Hippocampal formation (tissue), 2 donors: ENCODE data around the gene TMEM208.

ENCODE experiments used
- DNase-seq, 2 donors: peaks; one replicate each; lab custom pipeline; 2025; lab: John Stamatoyannopoulos, UW

Gene TMEM208

GRCh38 chr16:67250045-67250327 is 23.1 kb downstream of the TMEM208 start:
- no peak for DNase-seq

DNA sequence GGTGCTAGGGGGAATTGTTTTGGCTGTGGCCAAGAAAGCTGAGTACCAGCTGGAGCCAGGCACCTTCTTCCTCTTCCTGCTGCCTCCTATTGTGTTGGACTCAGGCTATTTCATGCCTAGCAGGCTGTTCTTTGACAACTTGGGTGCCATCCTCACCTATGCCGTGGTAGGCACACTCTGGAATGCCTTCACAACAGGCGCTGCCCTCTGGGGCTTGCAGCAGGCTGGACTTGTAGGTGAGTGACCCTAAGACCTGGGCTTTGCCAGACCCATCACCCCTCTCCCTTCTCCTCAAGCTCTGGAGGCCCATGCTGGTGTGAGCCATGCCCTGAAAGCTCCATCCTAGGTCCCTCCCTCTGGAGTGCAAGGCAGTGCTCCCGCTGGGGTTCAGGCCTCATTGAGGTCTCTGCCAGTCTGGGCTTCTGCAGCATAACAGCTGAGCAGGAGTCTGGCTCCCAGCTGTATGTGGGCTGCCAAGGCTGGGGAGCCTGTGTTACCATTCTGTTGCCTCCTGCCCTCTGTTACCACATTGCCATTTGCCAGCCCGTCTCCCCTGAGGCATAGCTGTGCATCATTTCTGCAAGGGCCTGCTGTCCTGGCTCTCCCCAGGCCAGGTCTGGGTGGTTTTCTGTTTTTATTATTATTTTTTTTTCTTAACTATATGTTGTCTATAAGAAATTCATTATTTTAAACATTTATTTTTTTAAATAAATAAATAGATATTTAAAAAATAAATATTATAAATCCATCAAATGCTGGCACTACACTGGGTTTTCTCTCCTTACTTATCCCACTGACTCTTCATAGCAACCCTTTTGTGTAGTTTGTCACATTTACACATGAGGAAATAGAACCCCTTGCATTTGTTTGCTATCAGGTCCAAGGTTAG is 25.9 kb downstream of the TMEM208 start:
- DNase-seq: no peak

- no peak for DNase-seq
These were observed 28.0 kb downstream of the TMEM208 start for GRCh38 chr16:67254801-67255552.

DNA sequence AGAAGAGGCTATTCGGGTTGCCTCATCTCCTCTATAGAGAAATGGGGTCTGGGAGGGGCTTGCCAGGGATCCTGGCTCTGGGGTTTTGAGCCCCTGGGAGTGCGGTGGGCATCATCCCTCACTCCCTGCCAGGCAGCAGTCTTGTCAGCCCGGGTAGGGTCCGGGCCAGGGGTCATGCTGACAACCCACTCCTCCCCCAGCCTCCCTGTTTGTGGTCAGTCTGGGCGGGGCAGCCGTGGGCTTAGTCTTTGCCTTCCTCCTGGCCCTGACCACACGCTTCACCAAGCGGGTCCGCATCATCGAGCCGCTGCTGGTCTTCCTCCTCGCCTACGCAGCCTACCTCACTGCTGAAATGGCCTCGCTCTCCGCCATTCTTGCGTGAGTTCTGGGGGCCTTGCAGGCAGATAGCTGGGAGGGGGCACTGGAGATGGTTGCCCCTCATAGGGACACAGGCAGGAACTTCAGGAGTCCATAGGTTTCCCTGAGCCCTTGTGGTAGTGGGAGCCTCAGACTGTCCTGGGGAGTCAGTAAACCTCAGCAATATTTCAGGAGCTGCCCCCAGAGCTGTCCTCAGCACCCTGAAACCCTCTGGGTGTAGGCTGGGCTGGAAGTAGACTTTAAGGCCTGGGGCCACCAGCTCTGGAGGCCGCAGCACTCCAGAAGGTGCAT is 28.8 kb downstream of the TMEM208 start:
- DNase-seq: no peak

GRCh38 chr16:67256701-67257230 is 29.8 kb downstream of the TMEM208 start:
- no peak for DNase-seq

GRCh38 chr16:67257486-67258160 is 30.7 kb downstream of the TMEM208 start:
- no peak for DNase-seq

DNA sequence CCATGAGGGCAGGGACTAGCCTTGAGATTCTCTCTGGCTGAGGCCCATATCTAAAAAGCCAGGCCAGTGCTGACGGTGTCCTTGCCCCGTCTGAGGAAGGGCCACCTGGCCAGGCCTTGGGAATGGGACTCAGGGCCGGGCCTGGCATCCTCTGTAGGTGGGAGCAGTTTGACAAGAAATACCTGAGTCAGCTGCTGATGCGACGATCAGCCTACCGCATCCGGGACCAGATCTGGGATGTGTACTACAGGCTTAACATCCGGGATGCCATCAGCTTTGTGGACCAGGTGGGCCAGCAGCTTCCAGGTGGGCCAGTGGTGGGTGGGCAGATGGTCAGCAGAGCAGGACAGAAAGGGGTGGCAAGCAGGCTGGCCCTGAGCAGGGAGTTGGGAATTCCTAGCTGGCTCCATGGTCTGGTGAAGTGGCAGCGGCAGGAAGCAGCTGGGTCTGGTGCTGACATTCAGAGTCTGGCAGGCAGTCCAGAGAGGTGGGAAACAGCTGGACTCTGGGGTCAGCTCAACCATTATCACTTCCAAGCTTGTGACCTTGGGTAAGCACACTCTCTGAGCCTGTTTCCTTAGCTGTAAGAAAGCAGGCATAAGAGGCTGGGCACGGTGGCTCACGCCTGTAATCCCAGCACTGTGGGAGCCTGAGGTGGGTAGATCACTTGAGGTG is 31.4 kb downstream of the TMEM208 start:
- no peak for DNase-seq

DNA sequence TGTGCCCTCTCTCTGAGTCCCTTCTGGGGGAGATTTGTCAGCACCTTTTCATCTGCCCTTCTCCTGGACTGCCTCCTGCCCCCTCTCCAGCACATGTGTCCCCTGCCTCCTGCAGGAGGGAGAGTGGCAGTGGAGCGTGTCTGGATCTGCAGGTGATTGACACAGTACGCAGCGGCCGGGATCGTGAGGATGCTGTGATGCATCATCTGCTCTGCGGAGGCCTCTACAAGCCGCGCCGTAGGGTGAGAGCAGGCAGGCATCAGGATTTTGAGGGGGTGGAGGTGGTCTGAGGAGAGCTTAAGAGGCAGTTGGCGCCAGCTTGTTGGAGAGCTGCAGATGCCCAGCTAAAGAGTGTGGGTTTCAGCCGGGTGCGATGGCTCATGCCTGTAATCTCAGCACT is 32.8 kb downstream of the TMEM208 start:
- DNase-seq: no peak

GRCh38 chr16:67260426-67261063 is 33.6 kb downstream of the TMEM208 start:
- DNase-seq: no peak

DNA sequence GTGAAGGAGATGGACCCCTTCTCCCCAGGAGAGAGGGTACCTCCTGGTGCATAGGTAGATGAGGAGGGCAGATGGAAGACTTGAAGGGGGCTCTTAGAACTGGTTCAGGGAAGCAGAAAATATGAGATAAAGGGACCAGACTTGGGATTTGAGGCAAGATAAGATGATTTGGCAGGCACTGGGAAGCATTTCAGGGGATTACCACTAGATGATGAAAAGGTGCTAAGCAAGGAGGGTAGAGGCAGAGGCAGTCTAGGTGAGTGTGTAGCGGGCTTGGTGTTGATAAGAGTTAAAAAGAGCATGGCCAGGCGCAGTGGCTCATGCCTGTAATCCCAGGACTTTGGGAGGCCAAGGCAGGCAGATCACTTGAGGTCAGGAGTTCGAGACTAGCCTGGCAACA is 36.3 kb downstream of the TMEM208 start:
- DNase-seq: no peak

GRCh38 chr16:67264277-67264676 is 37.3 kb downstream of the TMEM208 start:
- no peak for DNase-seq

- no peak for DNase-seq
These were observed 37.9 kb downstream of the TMEM208 start for GRCh38 chr16:67264866-67265265.

DNA sequence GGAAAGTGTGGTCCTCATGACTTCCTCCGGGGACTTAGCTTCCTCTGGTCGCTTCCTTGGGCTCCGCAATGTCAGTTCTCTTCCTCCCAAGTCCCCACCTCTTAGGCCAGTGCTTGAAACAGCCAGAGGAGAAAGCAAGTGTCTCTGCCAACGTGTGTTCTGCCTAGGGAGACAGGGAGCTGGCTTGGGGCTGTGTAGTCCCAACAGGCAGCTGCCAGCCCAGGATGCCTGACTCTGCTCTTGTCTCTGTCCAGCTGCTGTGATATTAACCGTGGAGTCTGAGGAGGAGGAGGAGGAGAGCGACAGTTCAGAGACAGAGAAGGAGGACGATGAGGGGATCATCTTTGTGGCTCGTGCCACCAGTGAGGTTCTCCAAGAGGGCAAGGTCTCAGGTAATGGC is 38.9 kb downstream of the TMEM208 start:
- DNase-seq: no peak

GRCh38 chr16:67268136-67268579 is 41.2 kb downstream of the TMEM208 start:
- no peak for DNase-seq

GRCh38 chr16:67269766-67270165 is 42.8 kb downstream of the TMEM208 start:
- no peak for DNase-seq

GRCh38 chr16:67270931-67271338 is 44.0 kb downstream of the TMEM208 start:
- no peak for DNase-seq

GRCh38 chr16:67271446-67271845 is 44.5 kb downstream of the TMEM208 start:
- DNase-seq: no peak

- DNase-seq: no peak
These were observed 48.4 kb downstream of the TMEM208 start for GRCh38 chr16:67275321-67275720.

DNA sequence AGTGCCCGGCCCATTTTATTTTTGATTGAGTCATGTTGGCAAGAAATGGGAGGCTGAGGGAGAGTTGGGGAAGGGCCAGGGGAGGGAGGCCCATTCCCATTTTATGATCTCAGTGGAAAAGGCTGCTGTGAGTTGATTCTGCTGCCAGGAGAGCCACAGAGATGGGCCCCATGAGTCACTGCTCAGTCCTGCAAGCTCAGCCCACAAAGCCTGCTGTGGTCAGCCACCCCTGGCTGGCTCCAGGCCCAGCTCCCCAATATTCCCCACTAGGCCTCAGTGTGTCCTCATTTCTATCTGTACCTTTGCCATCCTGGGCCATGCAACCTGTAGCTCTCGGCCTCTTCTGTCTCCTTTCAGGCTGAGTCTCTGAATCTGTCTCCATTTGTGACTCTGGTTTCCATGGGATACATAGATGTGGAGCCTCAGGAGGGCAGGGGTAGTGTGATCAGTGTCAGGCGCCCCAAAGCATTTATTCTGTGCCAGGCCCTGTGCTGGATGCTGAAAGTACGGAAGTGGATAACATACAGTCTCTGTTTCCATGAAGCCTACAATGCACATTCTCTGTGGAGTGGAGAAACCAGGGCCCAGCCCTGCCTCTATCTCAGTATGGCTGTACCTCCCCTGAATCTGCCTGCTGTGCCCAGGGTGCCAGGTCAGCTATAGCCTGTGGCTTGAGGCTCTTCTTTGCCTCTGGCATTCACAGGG is 50.5 kb downstream of the TMEM208 start:
- no peak for DNase-seq
